Testis (tissue), 3 donors: Measurements from ENCODE around the gene HECTD4. TPM values are rescaled to one million over a fixed set of nuclear protein-coding genes. Genes with fewer than 3 reads are reported as not detected.

ENCODE experiments used
- DNase-seq: peaks from one replicate; pipeline ENCODE4 v3.0.0-alpha.2; 2019
- H3K27ac ChIP-seq, 2 donors: fragments of 200-600 bp; sonication (generic); one replicate each; pipeline ENCODE4 v1.5.1; 2019
- H3K27me3 ChIP-seq: fragments of 200-600 bp; sonication (generic); one replicate; pipeline ENCODE4 v1.5.1; 2019
- H3K36me3 ChIP-seq: fragments of 200-600 bp; sonication (generic); one replicate; pipeline ENCODE4 v1.5.1; 2017; ENCODE audit warnings: low read depth; ENCODE audit errors: missing control alignments
- H3K4me1 ChIP-seq: fragments of 200-600 bp; sonication (generic); one replicate; pipeline ENCODE4 v1.5.1; 2019
- H3K4me3 ChIP-seq, 2 donors: fragments of 200-600 bp; sonication (generic); one replicate each; pipeline ENCODE4 v1.5.1; 2017 to 2019
- H3K9me3 ChIP-seq: fragments of 200-600 bp; sonication (generic); one replicate; pipeline ENCODE4 v1.5.1; 2017
- CTCF ChIP-seq, 3 experiments: fragments of 450-650 bp in 2 of 3; fragments of 200-600 bp in 1 of 3; sonication (generic) in 1 of 3; IDR thresholded peaks; one replicate each; pipeline ENCODE4 v1.5.1; 2016 to 2019; ENCODE audit warnings: antibody characterized with exemption in 3 of 3, mild to moderate bottlenecking in 2 of 3, moderate library complexity in 1 of 3
- POLR2A ChIP-seq: fragments of 450-650 bp; IDR thresholded peaks from one replicate; pipeline ENCODE4 v1.6.1; 2017; ENCODE audit warnings: antibody characterized with exemption, mild to moderate bottlenecking, moderate library complexity
- WGBS, 2 donors: methylation state at CpG; one replicate each; pipeline ENCODE4 v1.1.5; 2018; 5-methylcytosine and 5-hydroxymethylcytosine counted together
- intact Hi-C: fragments of 100-400 bp; cut with DNase I; formaldehyde crosslinking; loops from one replicate; pipeline ENCODE4 v1.15.1; 2023; ENCODE audit warnings: low total_unique reads
- polyA plus RNA-seq: library from polyadenylated mRNA; stranded (reverse); fragments of 350-450 nt; fragmentation: Illumina TruSeq; extraction: RNeasy Lipid Tissue Mini Kit (QIAGEN cat#74804); gene quantifications from one replicate; pipeline ENCODE4 v1.2.3, GENCODE V29; 2014; ENCODE audit warnings: low read depth, low replicate concordance; ENCODE audit not compliant: insufficient read depth
- total RNA-seq, 2 donors: library from RNA; depleted of rRNA; stranded (reverse); fragments of >200 nt; gene quantifications; one replicate each; pipeline ENCODE4 v1.2.3, GENCODE V29; 2016

The HECTD4 gene
- total and polyA plus RNA-seq, 3 donors from 2014 or later = 49.6 to 91.8 (median 68.8) TPM

DNA sequence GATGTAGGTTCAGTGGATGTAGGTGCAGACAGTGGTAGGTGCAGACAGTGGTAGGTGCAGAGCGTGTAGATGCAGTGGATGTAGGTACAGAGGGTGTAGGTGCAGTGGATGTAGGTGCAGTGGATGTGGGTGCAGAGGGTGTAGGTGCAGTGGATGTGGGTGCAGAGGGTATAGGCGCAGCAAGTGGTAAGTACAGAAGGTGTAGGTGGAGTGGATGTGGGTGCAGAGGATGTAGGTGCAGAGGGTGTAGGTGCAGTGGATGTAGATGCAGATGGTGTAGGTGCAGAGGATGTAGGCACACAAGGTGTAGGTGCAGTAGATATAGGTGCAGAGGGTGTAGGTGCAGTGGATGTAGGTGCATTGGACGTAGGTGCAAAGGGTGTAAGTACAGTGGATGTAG, 86.0 kb downstream of the HECTD4 start:
- DNase-seq = no peak
- WGBS, 2 donors = 94 to 95% methylated on average over 3 of the region's 3 CpGs
- Histone ChIP-seq H3K36me3 (no peaks in the 10 kb centered on the region), H3K27me3 (no peaks in the 10 kb centered on the region), H3K4me3 (no peak overlapping the region), H3K27ac (no peak overlapping the region), H3K9me3 (no peaks in the 10 kb centered on the region), H3K4me1 (no peaks in the 10 kb centered on the region)
- no peak for TF ChIP-seq POLR2A
- TF ChIP-seq CTCF (IDR thresholded peaks at IDR 0.05) = no peak
- intact Hi-C loops = no loop called here

DNA sequence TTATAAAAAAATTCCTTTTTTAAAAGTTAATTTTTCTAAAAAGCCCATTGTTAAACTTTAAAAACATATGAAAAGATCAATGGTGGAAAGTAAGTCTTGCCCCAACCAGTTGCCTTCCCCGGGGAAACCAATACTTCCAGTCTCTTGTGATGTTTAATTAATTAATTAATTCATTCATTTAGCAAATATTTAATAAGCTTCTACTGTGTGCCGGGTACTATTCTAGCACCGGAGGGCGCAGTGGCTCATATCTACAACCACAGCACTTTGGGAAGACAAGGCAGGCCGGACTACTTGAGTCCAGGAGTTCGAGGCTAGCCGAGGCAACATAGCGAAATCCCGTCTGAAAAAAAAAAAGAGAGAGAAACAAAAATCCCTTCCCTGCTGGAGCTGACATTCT, 87.4 kb downstream of the HECTD4 start:
- no peaks in the 10 kb centered on the region for H3K9me3 ChIP-seq
- H3K27me3 ChIP-seq = no peaks in the 10 kb centered on the region
- intact Hi-C loops = no loop called here
- no peak overlapping the region for H3K4me3 ChIP-seq
- TF ChIP-seq POLR2A (no peak), CTCF (IDR thresholded peaks at IDR 0.05) (no peak)
- DNase-seq = no peak
- WGBS, 2 donors = 90 to 91% methylated on average over 9 of the region's 9 CpGs
- no peak overlapping the region for H3K27ac ChIP-seq
- H3K4me1 ChIP-seq = no peaks in the 10 kb centered on the region
- no peaks in the 10 kb centered on the region for H3K36me3 ChIP-seq

DNA sequence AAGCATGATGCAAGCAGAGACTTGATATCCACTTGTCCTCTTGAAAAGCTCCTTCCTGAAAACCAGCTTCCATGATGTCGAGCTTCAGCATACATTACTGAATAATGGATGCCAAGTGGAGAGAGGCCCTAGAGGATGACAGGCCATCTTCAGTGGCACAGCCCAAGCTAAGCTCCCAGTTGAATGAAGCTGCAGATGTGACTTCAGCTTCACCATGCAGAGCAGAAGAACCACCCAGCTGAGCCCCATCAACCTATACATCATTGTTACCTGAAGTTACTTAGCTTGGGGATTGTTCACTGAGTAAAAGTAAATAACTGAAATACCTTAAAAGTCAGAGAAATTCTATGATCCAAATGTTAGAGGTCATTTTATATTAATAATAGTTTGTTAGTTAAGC, 93.6 kb downstream of the HECTD4 start:
- Histone ChIP-seq H3K4me3 (no peak overlapping the region), H3K36me3 (no peaks in the 10 kb centered on the region), H3K4me1 (no peaks in the 10 kb centered on the region), H3K27ac (no peak overlapping the region), H3K9me3 (no peaks in the 10 kb centered on the region), H3K27me3 (no peaks in the 10 kb centered on the region)
- 95 to 100% methylated on average over 1 of the region's 1 CpG for WGBS, 2 donors
- TF ChIP-seq CTCF (IDR thresholded peaks at IDR 0.05) (no peak), POLR2A (no peak)
- intact Hi-C loops = no loop called here
- no peak for DNase-seq

- intact Hi-C loops = no loop called here
- Histone ChIP-seq H3K4me1 (no peaks in the 10 kb centered on the region), H3K9me3 (no peaks in the 10 kb centered on the region), H3K36me3 (no peaks in the 10 kb centered on the region), H3K4me3 (no peak overlapping the region), H3K27me3 (no peaks in the 10 kb centered on the region), H3K27ac (no peak overlapping the region)
- no peak for DNase-seq
- TF ChIP-seq POLR2A (no peak), CTCF (IDR thresholded peaks at IDR 0.05) (no peak)
- WGBS, 2 donors = 88 to 91% methylated on average over 5 of the region's 5 CpGs
Measured at GRCh38 chr12:112285600-112286401, 96.4 kb downstream of the HECTD4 start.

DNA sequence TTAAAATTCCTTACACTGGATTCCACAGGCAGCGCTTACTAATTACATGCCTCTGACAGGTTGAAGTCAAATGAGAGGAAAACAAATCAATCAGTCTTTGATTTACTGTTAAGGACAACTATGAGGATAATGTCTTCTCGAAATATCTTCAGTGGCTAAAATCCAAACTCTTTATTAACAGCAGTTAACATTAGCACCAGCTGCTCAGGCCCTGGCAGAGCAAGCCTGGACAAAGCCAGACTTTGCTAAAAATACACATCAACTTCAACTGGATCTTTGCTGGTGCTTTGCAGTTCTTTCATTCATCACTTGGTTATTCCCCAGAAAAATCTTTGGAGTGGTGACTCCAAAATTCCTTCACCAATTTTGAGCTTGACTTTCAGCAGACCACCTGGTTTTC, 98.7 kb downstream of the HECTD4 start:
- H3K27me3 ChIP-seq = no peaks in the 10 kb centered on the region
- WGBS, 2 donors = 69 to 70% methylated on average over 2 of the region's 2 CpGs
- no peak overlapping the region for H3K4me3 ChIP-seq
- DNase-seq = no peak
- no peak overlapping the region for H3K27ac ChIP-seq
- H3K4me1 ChIP-seq = no peaks in the 10 kb centered on the region
- H3K36me3 ChIP-seq = no peaks in the 10 kb centered on the region
- intact Hi-C loops = no loop called here
- no peak for TF ChIP-seq POLR2A
- TF ChIP-seq CTCF (IDR thresholded peaks at IDR 0.05) = no peak
- H3K9me3 ChIP-seq = no peaks in the 10 kb centered on the region
